ENCODE measurements around the gene ALLC.

DNA sequence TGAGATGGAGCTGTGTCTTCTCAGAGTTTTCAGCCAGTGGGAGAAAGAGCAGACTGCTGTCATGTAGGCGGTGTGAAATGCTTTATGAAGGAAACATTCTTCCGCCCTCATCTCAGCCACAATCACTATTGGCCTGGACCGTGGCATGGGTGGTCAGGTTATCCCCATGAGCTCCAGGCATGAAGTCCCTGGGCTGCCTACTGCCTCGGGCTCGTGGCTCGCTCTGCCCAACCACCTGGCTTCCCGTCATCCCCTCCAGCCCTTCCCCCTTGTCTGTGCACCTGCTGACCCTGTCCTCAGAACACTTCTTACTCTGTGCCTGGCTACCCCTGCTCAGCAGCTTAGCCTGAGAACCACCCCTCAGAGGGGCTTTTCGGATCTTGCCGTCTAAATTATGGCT lies 47.6 kb upstream of the ALLC start:
- TF ChIP-seq POLR2A (IDR thresholded peaks at IDR 0.05): no peak
- TF ChIP-seq, protein P1, sequence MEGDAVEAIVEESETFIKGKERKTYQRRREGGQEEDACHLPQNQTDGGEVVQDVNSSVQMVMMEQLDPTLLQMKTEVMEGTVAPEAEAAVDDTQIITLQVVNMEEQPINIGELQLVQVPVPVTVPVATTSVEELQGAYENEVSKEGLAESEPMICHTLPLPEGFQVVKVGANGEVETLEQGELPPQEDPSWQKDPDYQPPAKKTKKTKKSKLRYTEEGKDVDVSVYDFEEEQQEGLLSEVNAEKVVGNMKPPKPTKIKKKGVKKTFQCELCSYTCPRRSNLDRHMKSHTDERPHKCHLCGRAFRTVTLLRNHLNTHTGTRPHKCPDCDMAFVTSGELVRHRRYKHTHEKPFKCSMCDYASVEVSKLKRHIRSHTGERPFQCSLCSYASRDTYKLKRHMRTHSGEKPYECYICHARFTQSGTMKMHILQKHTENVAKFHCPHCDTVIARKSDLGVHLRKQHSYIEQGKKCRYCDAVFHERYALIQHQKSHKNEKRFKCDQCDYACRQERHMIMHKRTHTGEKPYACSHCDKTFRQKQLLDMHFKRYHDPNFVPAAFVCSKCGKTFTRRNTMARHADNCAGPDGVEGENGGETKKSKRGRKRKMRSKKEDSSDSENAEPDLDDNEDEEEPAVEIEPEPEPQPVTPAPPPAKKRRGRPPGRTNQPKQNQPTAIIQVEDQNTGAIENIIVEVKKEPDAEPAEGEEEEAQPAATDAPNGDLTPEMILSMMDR (IDR thresholded peaks at IDR 0.05): no peak
